ENCODE data around the gene SLC10A6. TPM values are rescaled to one million over a fixed set of nuclear protein-coding genes. Genes with fewer than 3 reads are reported as not detected.

The SLC10A6 gene
- total RNA-seq, 2 experiments from 2014 or later = not detected

GRCh38 chr4:86895692-86896488 lies 46.7 kb upstream of the SLC10A6 start:
- Histone ChIP-seq H3K9me3 (ENCODE audit: control insufficient read depth in 1 of 2, insufficient read depth in 1 of 2, low read length in 2 of 2) (no peaks in the 10 kb centered on the region), H3K27me3 (ENCODE audit: control insufficient read depth in 1 of 2, insufficient read depth in 2 of 2, low read length in 2 of 2) (peaks cover 2 to 9% of the 10 kb centered on the region in 2 experiments), H3K4me3 (ENCODE audit: low read length) (no peak overlapping the region), H3K4me1 (ENCODE audit: insufficient read depth, low read length) (peaks cover 9% of the 10 kb centered on the region), H3K27ac (ENCODE audit: low read depth in 1 of 2, low read length in 2 of 2) (no peak overlapping the region), H3K36me3 (ENCODE audit: insufficient read depth, low read length) (no peaks in the 10 kb centered on the region)
- Mint-ChIP-seq H3K4me3 (no peak overlapping the region), H3K4me1 (ENCODE audit: low read depth) (peaks cover 3% of the 10 kb centered on the region), H3K36me3 (ENCODE audit: low read depth) (no peaks in the 10 kb centered on the region), H3K27me3 (peaks cover 17% of the 10 kb centered on the region), H3K27ac (no peak overlapping the region), H3K9me3 (no peaks in the 10 kb centered on the region)
- peak; percentile 54 for ATAC-seq (ENCODE audit: poor library complexity)
- CTCF ChIA-PET = interaction anchor here (1.4 kb wide), 1 partner anchor 400 kb away, joined by 5 read pairs; no protein-coding TSS in a partner anchor
- intact Hi-C loops (cut with DNase I, micrococcal nuclease) = loop anchor here (1.0 to 10.0 kb wide), 2 partner anchors 398 to 1811 kb away; no protein-coding TSS in a partner anchor
- POLR2A ChIA-PET = no interaction called here
- TF ChIP-seq CTCF (IDR thresholded peaks at IDR 0.05) = peak; percentile 87
- peak in 4 of 14 experiments; percentile 8 to 70 (median 67) for DNase-seq

- ATAC-seq (ENCODE audit: poor library complexity) = no peak
- intact Hi-C loops (cut with DNase I, micrococcal nuclease) = loop anchor here in 1 of 2 experiments (10.0 kb wide), 1 partner anchor 1810 kb away; no protein-coding TSS in a partner anchor
- no peaks in the 10 kb centered on the region for H3K9me3 Mint-ChIP-seq
- ChIA-PET CTCF (interaction anchor here (1.4 kb wide), 1 partner anchor 399 kb away, joined by 5 read pairs; no protein-coding TSS in a partner anchor), POLR2A (interaction anchor here (0.7 kb wide), 1 partner anchor 39 kb away, joined by 3 read pairs; no protein-coding TSS in a partner anchor)
- no peak overlapping the region for H3K27ac ChIP-seq (ENCODE audit: low read depth in 1 of 2, low read length in 2 of 2)
- H3K4me3 ChIP-seq (ENCODE audit: low read length) = no peak overlapping the region
- peaks cover 2 to 13% of the 10 kb centered on the region in 2 experiments for H3K27me3 ChIP-seq (ENCODE audit: control insufficient read depth in 1 of 2, insufficient read depth in 2 of 2, low read length in 2 of 2)
- H3K4me1 Mint-ChIP-seq (ENCODE audit: low read depth) = peaks cover 3% of the 10 kb centered on the region
- DNase-seq = no peak
- H3K4me1 ChIP-seq (ENCODE audit: insufficient read depth, low read length) = peaks cover 9% of the 10 kb centered on the region
- H3K27ac Mint-ChIP-seq = no peak overlapping the region
- TF ChIP-seq CTCF (IDR thresholded peaks at IDR 0.05) = no peak
- H3K4me3 Mint-ChIP-seq = no peak overlapping the region
- H3K36me3 ChIP-seq (ENCODE audit: insufficient read depth, low read length) = no peaks in the 10 kb centered on the region
- peaks cover 30% of the 10 kb centered on the region for H3K27me3 Mint-ChIP-seq
- H3K36me3 Mint-ChIP-seq (ENCODE audit: low read depth) = no peaks in the 10 kb centered on the region
- H3K9me3 ChIP-seq (ENCODE audit: control insufficient read depth in 1 of 2, insufficient read depth in 1 of 2, low read length in 2 of 2) = no peaks in the 10 kb centered on the region
These were observed 45.3 kb upstream of the SLC10A6 start for GRCh38 chr4:86894455-86894854.

GRCh38 chr4:86893136-86893535 lies 44.0 kb upstream of the SLC10A6 start:
- no peak for DNase-seq
- Histone ChIP-seq H3K27ac (ENCODE audit: low read depth in 1 of 2, low read length in 2 of 2) (no peak overlapping the region), H3K4me1 (ENCODE audit: insufficient read depth, low read length) (peaks cover 9% of the 10 kb centered on the region), H3K4me3 (ENCODE audit: low read length) (no peak overlapping the region), H3K36me3 (ENCODE audit: insufficient read depth, low read length) (no peaks in the 10 kb centered on the region), H3K9me3 (ENCODE audit: control insufficient read depth in 1 of 2, insufficient read depth in 1 of 2, low read length in 2 of 2) (no peaks in the 10 kb centered on the region), H3K27me3 (ENCODE audit: control insufficient read depth in 1 of 2, insufficient read depth in 2 of 2, low read length in 2 of 2) (peaks cover 2 to 19% of the 10 kb centered on the region in 2 experiments)
- intact Hi-C loops (cut with DNase I, micrococcal nuclease) = loop anchor here in 1 of 2 experiments (10.0 kb wide), 1 partner anchor 1808 kb away; no protein-coding TSS in a partner anchor
- Mint-ChIP-seq H3K4me3 (peak overlapping the region; percentile 84), H3K36me3 (ENCODE audit: low read depth) (no peaks in the 10 kb centered on the region), H3K4me1 (ENCODE audit: low read depth) (peaks cover 3% of the 10 kb centered on the region), H3K9me3 (no peaks in the 10 kb centered on the region), H3K27ac (no peak overlapping the region), H3K27me3 (peaks cover 33% of the 10 kb centered on the region)
- POLR2A ChIA-PET = no interaction called here
- ATAC-seq (ENCODE audit: poor library complexity) = no peak
- TF ChIP-seq CTCF (IDR thresholded peaks at IDR 0.05) = no peak
- CTCF ChIA-PET = interaction anchor here (1.2 kb wide), 1 partner anchor 394 kb away, joined by 4 read pairs; no protein-coding TSS in a partner anchor
